K562 (cell line): Measurements from ENCODE around the gene STT3A. TPM values are rescaled to one million over a fixed set of nuclear protein-coding genes. Genes with fewer than 3 reads are reported as not detected.

Source experiments
- CBX5 ChIP-seq: IDR thresholded peaks from 2 replicates; pipeline ENCODE4 v1.6.1; 2014; ENCODE audit warnings: low read depth, borderline replicate concordance
- DMBX1 ChIP-seq: fragments of 250-450 bp; sonication (Bioruptor Pico); IDR thresholded peaks from 2 replicates; pipeline ENCODE4 v1.8.0; 2022; ENCODE audit warnings: inconsistent platforms, mild to moderate bottlenecking, moderate library complexity, borderline replicate concordance
- ESRRB ChIP-seq: fragments of 250-450 bp; sonication (Bioruptor Pico); IDR thresholded peaks from 2 replicates; pipeline ENCODE4 v1.5.0; 2020; ENCODE audit warnings: mild to moderate bottlenecking, moderate library complexity, borderline replicate concordance
- GABPA ChIP-seq: fragments of 200-800 bp; sonication (Bioruptor generic); conservative IDR thresholded peaks from 2 replicates; pipeline ENCODE4 v1.6.1; 2016; ENCODE audit warnings: low read depth, missing genetic modification characterization, missing compliant biosample characterization
- HIVEP1 ChIP-seq: fragments of 250-450 bp; sonication (Bioruptor Pico); IDR thresholded peaks from 2 replicates; pipeline ENCODE4 v1.4.0; 2020; ENCODE audit warnings: mild to moderate bottlenecking
- HNRNPK ChIP-seq: fragments of 200-400 bp; formaldehyde crosslinking; IDR thresholded peaks from one replicate; pipeline ENCODE4 v1.6.1; 2018; ENCODE audit warnings: mild to moderate bottlenecking, low read depth, low read length; ENCODE audit not compliant: poor library complexity, severe bottlenecking
- MIER1 ChIP-seq: fragments of 450-650 bp; IDR thresholded peaks from 2 replicates; pipeline ENCODE4 v1.6.1; 2016; ENCODE audit warnings: antibody characterized with exemption, mild to moderate bottlenecking, low read depth
- MTA1 ChIP-seq: fragments of 450-650 bp; IDR thresholded peaks from 2 replicates; pipeline ENCODE4 v1.6.1; 2017; ENCODE audit warnings: borderline replicate concordance
- PRMT5 ChIP-seq: sonication (generic); formaldehyde crosslinking; IDR thresholded peaks from 2 replicates; pipeline ENCODE4 v1.5.0; 2020; ENCODE audit warnings: missing genetic modification reagents
- RAD51 ChIP-seq: fragments of 450-650 bp; IDR thresholded peaks from 2 replicates; pipeline ENCODE4 v1.7.1; 2016; ENCODE audit warnings: low read depth, mild to moderate bottlenecking, borderline replicate concordance
- RFX5 ChIP-seq: IDR thresholded peaks from 2 replicates; pipeline ENCODE4 v1.6.1; 2011; ENCODE audit warnings: low read depth, mild to moderate bottlenecking, improper control_type of control experiment, low read length
- SIN3B ChIP-seq: fragments of 450-650 bp; IDR thresholded peaks from 2 replicates; pipeline ENCODE4 v1.6.1; 2017; ENCODE audit warnings: low read depth, mild to moderate bottlenecking, moderate library complexity
- SMARCA5 ChIP-seq: fragments of 450-650 bp; IDR thresholded peaks from 2 replicates; pipeline ENCODE4 v1.6.1; 2016
- SNRNP70 ChIP-seq: fragments of 200-400 bp; formaldehyde crosslinking; optimal IDR thresholded peaks from 2 replicates; pipeline ENCODE3; 2017; ENCODE audit warnings: low read depth, low read length
- SRSF3 ChIP-seq: fragments of 200-400 bp; formaldehyde crosslinking; IDR thresholded peaks from 2 replicates; pipeline ENCODE4 v1.6.1; 2016; ENCODE audit warnings: mild to moderate bottlenecking, low read length, moderate library complexity; ENCODE audit not compliant: insufficient read depth
- STAT5A ChIP-seq: IDR thresholded peaks from 2 replicates; pipeline ENCODE4 v1.6.1; 2012; ENCODE audit warnings: low read length, inconsistent platforms, borderline replicate concordance
- ZNF436 ChIP-seq: fragments of 250-450, 450-650 bp; sonication (Bioruptor Pico); formaldehyde crosslinking; IDR thresholded peaks from 2 replicates; pipeline ENCODE4 v1.7.0; 2020; ENCODE audit warnings: mild to moderate bottlenecking
- polyA plus RNA-seq, 8 experiments: library from polyadenylated mRNA; depleted of rRNA in 4 of 8; stranded (reverse) in 5 of 8; unstranded in 3 of 8; fragments of >200 nt; fragmentation: Nextera tagmentation in 2 of 8; fragmentation: Illumina TruSeq in 1 of 8; extraction: Ambion mirVana in 2 of 8; extraction: Trizol in 1 of 8; gene quantifications; 2 replicates each; pipeline versions ENCODE4 v1.2.1 to v1.2.3, GENCODE V29; 2011 to 2014; ENCODE audit warnings: inconsistent platforms in 1 of 8, missing spikeins in 1 of 8
- total RNA-seq, 7 experiments: library from RNA; depleted of rRNA in 6 of 7; stranded (reverse); fragments of >200 nt in 6 of 7; fragmentation: Illumina TruSeq in 2 of 7; extraction: Trizol in 2 of 7; gene quantifications; 2 replicates each; pipeline versions ENCODE4 v1.2.1 to v1.2.3, GENCODE V29; 2011 to 2021; ENCODE audit warnings: low replicate concordance in 1 of 7
- TF ChIP-seq, protein P1 (sequence below): sonication (generic); formaldehyde crosslinking; IDR thresholded peaks from 2 replicates; pipeline ENCODE4 v1.8.1; 2022; ENCODE audit warnings: missing genetic modification reagents
- TF ChIP-seq, protein P2 (sequence below): fragments of 250-450 bp; sonication (Bioruptor Pico); IDR thresholded peaks from 2 replicates; pipeline ENCODE4 v1.5.0; 2020; ENCODE audit warnings: mild to moderate bottlenecking, borderline replicate concordance
- TF ChIP-seq, protein P3 (sequence below): sonication (generic); formaldehyde crosslinking; IDR thresholded peaks from 2 replicates; pipeline ENCODE4 v1.4.0; 2020; ENCODE audit warnings: mild to moderate bottlenecking, missing genetic modification reagents
- TF ChIP-seq, protein P4 (sequence below): sonication (generic); formaldehyde crosslinking; IDR thresholded peaks from 2 replicates; pipeline ENCODE4 v1.8.0; 2023; ENCODE audit warnings: mild to moderate bottlenecking, missing genetic modification reagents

STT3A gene
- total and polyA plus RNA-seq, 9 of the 15 experiments (the other 6 are each of a cell fraction or from before 2014, with no cell fraction given) = 70.7 to 330 (median 192) TPM

DNA sequence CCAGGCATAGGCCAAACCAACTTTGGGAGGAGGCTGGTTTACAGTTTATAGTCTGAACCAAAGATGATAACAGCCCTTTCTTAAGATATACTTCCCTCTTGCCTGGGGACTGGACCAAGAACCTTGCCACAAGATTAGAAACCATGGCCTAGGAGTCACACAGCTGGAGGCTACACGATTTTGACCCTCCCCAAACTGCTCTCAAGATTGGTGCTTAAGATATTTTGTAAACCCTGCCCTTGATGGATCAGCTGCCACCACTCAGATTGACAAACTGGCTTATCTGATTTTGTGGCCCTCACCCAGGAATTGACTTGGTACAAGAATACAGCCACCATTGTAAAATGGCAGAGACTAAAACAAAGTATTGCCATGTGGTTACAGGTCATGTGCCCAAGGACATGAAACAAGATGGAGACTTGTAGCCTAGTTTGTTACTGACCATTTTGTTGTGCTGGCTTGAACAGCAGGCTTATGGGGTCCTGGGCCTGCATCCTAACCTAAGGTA is 40.8 kb upstream of the STT3A start (continued):
- no peak for TF ChIP-seq MIER1
- TF ChIP-seq GABPA = no peak
- TF ChIP-seq ZNF436 (CRISPR knock-in tag) = no peak
- TF ChIP-seq, protein P1, sequence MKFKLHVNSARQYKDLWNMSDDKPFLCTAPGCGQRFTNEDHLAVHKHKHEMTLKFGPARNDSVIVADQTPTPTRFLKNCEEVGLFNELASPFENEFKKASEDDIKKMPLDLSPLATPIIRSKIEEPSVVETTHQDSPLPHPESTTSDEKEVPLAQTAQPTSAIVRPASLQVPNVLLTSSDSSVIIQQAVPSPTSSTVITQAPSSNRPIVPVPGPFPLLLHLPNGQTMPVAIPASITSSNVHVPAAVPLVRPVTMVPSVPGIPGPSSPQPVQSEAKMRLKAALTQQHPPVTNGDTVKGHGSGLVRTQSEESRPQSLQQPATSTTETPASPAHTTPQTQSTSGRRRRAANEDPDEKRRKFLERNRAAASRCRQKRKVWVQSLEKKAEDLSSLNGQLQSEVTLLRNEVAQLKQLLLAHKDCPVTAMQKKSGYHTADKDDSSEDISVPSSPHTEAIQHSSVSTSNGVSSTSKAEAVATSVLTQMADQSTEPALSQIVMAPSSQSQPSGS (CRISPR knock-in tag) = no peak
- TF ChIP-seq SNRNP70 = no peak
- TF ChIP-seq CBX5 = no peak
- TF ChIP-seq HIVEP1 (CRISPR knock-in tag) = 0 out of 2 replicates have a peak, but pooled peaks have one; percentile 13
- no peak for TF ChIP-seq HNRNPK
- no peak for TF ChIP-seq PRMT5
- TF ChIP-seq, protein P2, sequence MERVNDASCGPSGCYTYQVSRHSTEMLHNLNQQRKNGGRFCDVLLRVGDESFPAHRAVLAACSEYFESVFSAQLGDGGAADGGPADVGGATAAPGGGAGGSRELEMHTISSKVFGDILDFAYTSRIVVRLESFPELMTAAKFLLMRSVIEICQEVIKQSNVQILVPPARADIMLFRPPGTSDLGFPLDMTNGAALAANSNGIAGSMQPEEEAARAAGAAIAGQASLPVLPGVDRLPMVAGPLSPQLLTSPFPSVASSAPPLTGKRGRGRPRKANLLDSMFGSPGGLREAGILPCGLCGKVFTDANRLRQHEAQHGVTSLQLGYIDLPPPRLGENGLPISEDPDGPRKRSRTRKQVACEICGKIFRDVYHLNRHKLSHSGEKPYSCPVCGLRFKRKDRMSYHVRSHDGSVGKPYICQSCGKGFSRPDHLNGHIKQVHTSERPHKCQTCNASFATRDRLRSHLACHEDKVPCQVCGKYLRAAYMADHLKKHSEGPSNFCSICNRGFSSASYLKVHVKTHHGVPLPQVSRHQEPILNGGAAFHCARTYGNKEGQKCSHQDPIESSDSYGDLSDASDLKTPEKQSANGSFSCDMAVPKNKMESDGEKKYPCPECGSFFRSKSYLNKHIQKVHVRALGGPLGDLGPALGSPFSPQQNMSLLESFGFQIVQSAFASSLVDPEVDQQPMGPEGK (CRISPR knock-in tag) = no peak
- peak; percentile 86 for TF ChIP-seq DMBX1
- TF ChIP-seq ESRRB (CRISPR knock-in tag) = no peak
- TF ChIP-seq, protein P3, sequence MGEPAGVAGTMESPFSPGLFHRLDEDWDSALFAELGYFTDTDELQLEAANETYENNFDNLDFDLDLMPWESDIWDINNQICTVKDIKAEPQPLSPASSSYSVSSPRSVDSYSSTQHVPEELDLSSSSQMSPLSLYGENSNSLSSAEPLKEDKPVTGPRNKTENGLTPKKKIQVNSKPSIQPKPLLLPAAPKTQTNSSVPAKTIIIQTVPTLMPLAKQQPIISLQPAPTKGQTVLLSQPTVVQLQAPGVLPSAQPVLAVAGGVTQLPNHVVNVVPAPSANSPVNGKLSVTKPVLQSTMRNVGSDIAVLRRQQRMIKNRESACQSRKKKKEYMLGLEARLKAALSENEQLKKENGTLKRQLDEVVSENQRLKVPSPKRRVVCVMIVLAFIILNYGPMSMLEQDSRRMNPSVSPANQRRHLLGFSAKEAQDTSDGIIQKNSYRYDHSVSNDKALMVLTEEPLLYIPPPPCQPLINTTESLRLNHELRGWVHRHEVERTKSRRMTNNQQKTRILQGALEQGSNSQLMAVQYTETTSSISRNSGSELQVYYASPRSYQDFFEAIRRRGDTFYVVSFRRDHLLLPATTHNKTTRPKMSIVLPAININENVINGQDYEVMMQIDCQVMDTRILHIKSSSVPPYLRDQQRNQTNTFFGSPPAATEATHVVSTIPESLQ (CRISPR knock-in tag) = no peak
- no peak for TF ChIP-seq SRSF3
- TF ChIP-seq SMARCA5 = no peak
- TF ChIP-seq SIN3B = no peak
- TF ChIP-seq, protein P4, sequence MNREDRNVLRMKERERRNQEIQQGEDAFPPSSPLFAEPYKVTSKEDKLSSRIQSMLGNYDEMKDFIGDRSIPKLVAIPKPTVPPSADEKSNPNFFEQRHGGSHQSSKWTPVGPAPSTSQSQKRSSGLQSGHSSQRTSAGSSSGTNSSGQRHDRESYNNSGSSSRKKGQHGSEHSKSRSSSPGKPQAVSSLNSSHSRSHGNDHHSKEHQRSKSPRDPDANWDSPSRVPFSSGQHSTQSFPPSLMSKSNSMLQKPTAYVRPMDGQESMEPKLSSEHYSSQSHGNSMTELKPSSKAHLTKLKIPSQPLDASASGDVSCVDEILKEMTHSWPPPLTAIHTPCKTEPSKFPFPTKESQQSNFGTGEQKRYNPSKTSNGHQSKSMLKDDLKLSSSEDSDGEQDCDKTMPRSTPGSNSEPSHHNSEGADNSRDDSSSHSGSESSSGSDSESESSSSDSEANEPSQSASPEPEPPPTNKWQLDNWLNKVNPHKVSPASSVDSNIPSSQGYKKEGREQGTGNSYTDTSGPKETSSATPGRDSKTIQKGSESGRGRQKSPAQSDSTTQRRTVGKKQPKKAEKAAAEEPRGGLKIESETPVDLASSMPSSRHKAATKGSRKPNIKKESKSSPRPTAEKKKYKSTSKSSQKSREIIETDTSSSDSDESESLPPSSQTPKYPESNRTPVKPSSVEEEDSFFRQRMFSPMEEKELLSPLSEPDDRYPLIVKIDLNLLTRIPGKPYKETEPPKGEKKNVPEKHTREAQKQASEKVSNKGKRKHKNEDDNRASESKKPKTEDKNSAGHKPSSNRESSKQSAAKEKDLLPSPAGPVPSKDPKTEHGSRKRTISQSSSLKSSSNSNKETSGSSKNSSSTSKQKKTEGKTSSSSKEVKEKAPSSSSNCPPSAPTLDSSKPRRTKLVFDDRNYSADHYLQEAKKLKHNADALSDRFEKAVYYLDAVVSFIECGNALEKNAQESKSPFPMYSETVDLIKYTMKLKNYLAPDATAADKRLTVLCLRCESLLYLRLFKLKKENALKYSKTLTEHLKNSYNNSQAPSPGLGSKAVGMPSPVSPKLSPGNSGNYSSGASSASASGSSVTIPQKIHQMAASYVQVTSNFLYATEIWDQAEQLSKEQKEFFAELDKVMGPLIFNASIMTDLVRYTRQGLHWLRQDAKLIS (CRISPR knock-in tag) = no peak
- peak; percentile 47; the same call in 1 of the 2 replicates for TF ChIP-seq STAT5A
- no peak for TF ChIP-seq MTA1
- TF ChIP-seq RFX5 = no peak
- TF ChIP-seq RAD51 = peak; percentile 60; the same call in 1 of the 2 replicates
